Keratinocyte (primary cell): ENCODE results near the gene TNFAIP2. TPM values are rescaled to one million over a fixed set of nuclear protein-coding genes. Genes with fewer than 3 reads are reported as not detected.

Source experiments
- DNase-seq: peaks from one replicate; pipeline ENCODE4 v3.0.0-alpha.2; 2011; ENCODE audit warnings: low read depth, missing footprints, low spot score
- FAIRE-seq: peaks from 2 replicates; lab custom pipeline; 2011; peaks lifted over from hg19 to GRCh38; lab: Jason Lieb, UNC
- H2AFZ ChIP-seq: 2 replicates; pipeline ENCODE4 v1.6.0; 2012; ENCODE audit warnings: low read length, control low read depth, inconsistent platforms; ENCODE audit not compliant: control insufficient read depth
- H3K27ac ChIP-seq: 2 replicates; pipeline ENCODE4 v1.5.1; 2011; ENCODE audit warnings: low read length; ENCODE audit not compliant: control insufficient read depth, insufficient read depth
- H3K27me3 ChIP-seq: 3 replicates; pipeline ENCODE4 v1.6.0; 2011; ENCODE audit warnings: low read length; ENCODE audit not compliant: control insufficient read depth, insufficient read depth; ENCODE audit errors: extremely low read depth
- H3K36me3 ChIP-seq, 2 experiments: 2 replicates in 1 of 2; 3 replicates in 1 of 2; pipeline ENCODE4 v1.5.1; 2011; ENCODE audit warnings: low read length in 2 of 2, mild to moderate bottlenecking in 1 of 2; ENCODE audit not compliant: control insufficient read depth in 2 of 2, insufficient read depth in 2 of 2; ENCODE audit errors: extremely low read depth in 1 of 2
- H3K4me1 ChIP-seq: 3 replicates; pipeline ENCODE4 v1.5.1; 2011; ENCODE audit warnings: low read length; ENCODE audit not compliant: control insufficient read depth, insufficient read depth; ENCODE audit errors: extremely low read depth
- H3K4me2 ChIP-seq: 3 replicates; pipeline ENCODE4 v1.6.0; 2011; ENCODE audit warnings: low read depth, low read length; ENCODE audit not compliant: control insufficient read depth, insufficient read depth; ENCODE audit errors: extremely low read depth
- H3K4me3 ChIP-seq, 3 experiments: fragments of 200-600 bp in 1 of 3; sonication (generic) in 1 of 3; 2 replicates in 2 of 3; 3 replicates in 1 of 3; pipeline ENCODE4 v1.5.1; 2011 to 2016; ENCODE audit warnings: low read length in 3 of 3, mild to moderate bottlenecking in 3 of 3, control low read depth in 2 of 3, inconsistent platforms in 1 of 3, low read depth in 1 of 3, mixed read lengths in 1 of 3, mixed run types in 1 of 3, moderate library complexity in 1 of 3; ENCODE audit not compliant: control insufficient read depth in 2 of 3, insufficient read depth in 2 of 3; ENCODE audit errors: extremely low read depth in 1 of 3
- H3K79me2 ChIP-seq: 2 replicates; pipeline ENCODE4 v1.6.0; 2012; ENCODE audit warnings: low read length; ENCODE audit not compliant: control insufficient read depth, insufficient read depth
- H3K9ac ChIP-seq: 3 replicates; pipeline ENCODE4 v1.6.0; 2011; ENCODE audit warnings: low read length; ENCODE audit not compliant: control insufficient read depth, insufficient read depth; ENCODE audit errors: extremely low read depth
- H3K9me1 ChIP-seq: 3 replicates; pipeline ENCODE4 v1.6.0; 2011; ENCODE audit warnings: low read length; ENCODE audit not compliant: control insufficient read depth, insufficient read depth; ENCODE audit errors: extremely low read depth
- H3K9me3 ChIP-seq: 2 replicates; pipeline ENCODE4 v1.5.1; 2012; ENCODE audit warnings: low read depth, low read length; ENCODE audit not compliant: control insufficient read depth
- H4K20me1 ChIP-seq: 3 replicates; pipeline ENCODE4 v1.6.0; 2011; ENCODE audit warnings: low read length; ENCODE audit not compliant: control insufficient read depth, insufficient read depth; ENCODE audit errors: extremely low read depth
- CTCF ChIP-seq, 3 experiments: IDR thresholded peaks in 1 of 3; conservative IDR thresholded peaks in 1 of 3; optimal IDR thresholded peaks in 1 of 3; 2 replicates in 2 of 3; 3 replicates in 1 of 3; pipeline versions ENCODE3 to v1.5.1; 2011; ENCODE audit warnings: low read length in 3 of 3, mild to moderate bottlenecking in 3 of 3, moderate library complexity in 2 of 3, control low read depth in 1 of 3, inconsistent platforms in 1 of 3; ENCODE audit not compliant: insufficient read depth in 2 of 3; ENCODE audit errors: extremely low read depth in 1 of 3
- EZH2 ChIP-seq: IDR thresholded peaks from one replicate; pipeline ENCODE4 v1.6.1; 2012; ENCODE audit warnings: inconsistent platforms, mild to moderate bottlenecking, low read length, moderate library complexity
- dilution Hi-C: fragments of 300-500 bp; cut with MboI; formaldehyde crosslinking; loops from one replicate; pipeline ENCODE4 v1.7.0; 2020; ENCODE audit warnings: low sequenced_read_pairs; ENCODE audit not compliant: extremely low pct_ligation_motif_present
- polyA plus RNA-seq, 5 experiments: library from polyadenylated mRNA; depleted of rRNA in 3 of 5; stranded (reverse) in 3 of 5; stranded (forward) in 1 of 5; unstranded in 1 of 5; fragments of >200 nt; gene quantifications; 1 replicate in 1 of 5; 2 replicates in 3 of 5; 3 replicates in 1 of 5; pipeline versions ENCODE4 v1.2.1 to v1.2.3, GENCODE V29; 2011 to 2012; ENCODE audit warnings: missing spikeins in 2 of 5, low read depth in 1 of 5, low replicate concordance in 1 of 5

TNFAIP2 gene
- polyA plus RNA-seq, 1 donor (not counting 4 experiments of a cell fraction or from before 2014, with no cell fraction given): 0.71 TPM

- Histone ChIP-seq H3K4me1 (peaks cover 2% of the 10 kb centered on the region), H3K36me3 (no peaks in the 10 kb centered on the region), H3K4me3 (no peak overlapping the region), H3K27ac (no peak overlapping the region), H3K9ac (no peak overlapping the region), H3K79me2 (no peaks in the 10 kb centered on the region), H3K27me3 (peaks cover 55% of the 10 kb centered on the region), H4K20me1 (no peaks in the 10 kb centered on the region), H2AFZ (no peak overlapping the region), H3K9me1 (no peaks in the 10 kb centered on the region), H3K9me3 (no peaks in the 10 kb centered on the region), H3K4me2 (no peak overlapping the region)
- DNase-seq (no peak), FAIRE-seq (no peak)
- TF ChIP-seq CTCF (optimal IDR thresholded peaks at IDR 0.05 in 1 of 3, IDR thresholded peaks at IDR 0.05 in 1 of 3, conservative IDR thresholded peaks at IDR 0.05 in 1 of 3; ENCODE audit: extremely low read depth in 1 of 3, insufficient read depth in 2 of 3, low read length in 3 of 3) (no peak), EZH2 (no peak)
- dilution Hi-C loops: no loop called here
Measured at GRCh38 chr14:103099733-103100280, 23.5 kb upstream of the TNFAIP2 start.

GRCh38 chr14:103100281-103101121 is 22.8 kb upstream of the TNFAIP2 start:
- peaks cover 2% of the 10 kb centered on the region for H3K4me1 ChIP-seq
- no peak for FAIRE-seq
- H3K27ac ChIP-seq: no peak overlapping the region

More at GRCh38 chr14:103100281-103101121, 22.8 kb upstream of the TNFAIP2 start:
- H3K4me3 ChIP-seq: no peak overlapping the region
- dilution Hi-C loops: no loop called here
- H2AFZ ChIP-seq: no peak overlapping the region
- H3K9me1 ChIP-seq: no peaks in the 10 kb centered on the region
- no peaks in the 10 kb centered on the region for H3K79me2 ChIP-seq
- no peak for DNase-seq
- H3K9ac ChIP-seq: no peak overlapping the region
- TF ChIP-seq EZH2 (no peak), CTCF (optimal IDR thresholded peaks at IDR 0.05 in 1 of 3, IDR thresholded peaks at IDR 0.05 in 1 of 3, conservative IDR thresholded peaks at IDR 0.05 in 1 of 3; ENCODE audit: extremely low read depth in 1 of 3, insufficient read depth in 2 of 3, low read length in 3 of 3) (no peak)
- H3K36me3 ChIP-seq: no peaks in the 10 kb centered on the region
- H4K20me1 ChIP-seq: no peaks in the 10 kb centered on the region
- H3K9me3 ChIP-seq: no peaks in the 10 kb centered on the region
- peaks cover 57% of the 10 kb centered on the region for H3K27me3 ChIP-seq
- no peak overlapping the region for H3K4me2 ChIP-seq
